RWPE2 (cell line): Measurements from ENCODE around the gene GARIN5A.

ENCODE experiments used
- ATAC-seq: fragments of 200-7000 bp; cut with Tn5 transposase; 3 replicates; pipeline ENCODE4 v1.9.1; 2021; ENCODE audit warnings: low read depth
- DNase-seq: peaks from one replicate; pipeline ENCODE4 v3.0.0-alpha.2; 2020; ENCODE audit warnings: low spot score
- H3K27ac ChIP-seq: fragments of 450-650 bp; 2 replicates; pipeline ENCODE4 v1.5.1; 2017; ENCODE audit warnings: mild to moderate bottlenecking; ENCODE audit not compliant: poor library complexity, severe bottlenecking
- H3K27me3 ChIP-seq: fragments of 250-450 bp; sonication (Bioruptor Pico); 2 replicates; pipeline ENCODE4 v1.5.1; 2021; ENCODE audit warnings: mild to moderate bottlenecking, moderate library complexity; ENCODE audit not compliant: insufficient read depth, poor library complexity, severe bottlenecking
- H3K36me3 ChIP-seq: fragments of 250-450 bp; sonication (Bioruptor Pico); 2 replicates; pipeline ENCODE4 v1.5.1; 2020; ENCODE audit warnings: low read depth, mild to moderate bottlenecking, moderate library complexity
- H3K4me1 ChIP-seq: fragments of 250-450 bp; sonication (Bioruptor Pico); 2 replicates; pipeline ENCODE4 v1.5.1; 2021; ENCODE audit warnings: mild to moderate bottlenecking, moderate library complexity; ENCODE audit not compliant: insufficient read depth, poor library complexity, severe bottlenecking
- H3K4me3 ChIP-seq: fragments of 250-450 bp; sonication (Bioruptor Pico); 2 replicates; pipeline ENCODE4 v1.5.1; 2021; ENCODE audit warnings: mild to moderate bottlenecking, moderate library complexity; ENCODE audit not compliant: severe bottlenecking
- H3K9me3 ChIP-seq: fragments of 250-450 bp; sonication (Bioruptor Pico); 2 replicates; pipeline ENCODE4 v1.5.1; 2021; ENCODE audit warnings: mild to moderate bottlenecking, moderate library complexity; ENCODE audit not compliant: severe bottlenecking
- TF ChIP-seq, protein P1 (sequence below): fragments of 450-650 bp; IDR thresholded peaks from one replicate; pipeline ENCODE4 v1.5.1; 2017; ENCODE audit warnings: mild to moderate bottlenecking, moderate library complexity; ENCODE audit not compliant: poor library complexity, severe bottlenecking

Gene GARIN5A

DNA sequence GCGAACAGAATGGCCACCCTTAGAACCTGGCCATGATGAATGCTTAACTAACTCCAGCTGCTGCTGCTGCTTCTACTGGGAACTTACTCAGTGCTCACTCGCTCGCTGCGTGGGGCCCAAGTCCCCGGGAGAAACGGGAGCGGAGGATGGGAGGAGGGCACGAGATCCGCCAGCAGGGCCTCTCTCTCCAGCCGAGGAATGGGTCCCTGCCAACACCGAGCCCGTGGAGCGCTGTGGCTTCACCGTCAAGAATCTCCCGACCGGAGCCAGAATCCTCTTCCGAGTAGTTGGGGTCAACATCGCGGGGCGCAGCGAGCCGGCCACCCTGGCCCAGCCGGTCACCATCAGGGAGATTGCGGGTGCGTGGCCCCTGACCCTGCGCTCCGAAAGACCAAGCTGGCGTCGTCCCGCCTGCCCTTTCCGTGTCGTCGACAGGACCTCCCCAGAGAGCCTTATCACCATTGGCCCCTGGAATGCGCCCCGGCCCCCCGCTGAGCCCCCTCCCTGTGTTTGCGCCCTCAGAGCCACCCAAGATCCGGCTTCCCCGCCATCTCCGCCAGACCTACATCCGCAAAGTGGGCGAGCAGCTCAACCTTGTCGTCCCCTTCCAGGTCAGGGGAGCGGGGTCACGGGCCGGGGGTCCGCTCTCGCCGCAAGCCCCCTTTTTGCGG is 18.1 kb downstream of the GARIN5A start:
- ATAC-seq (no peak), DNase-seq (no peak)
- Histone ChIP-seq H3K27ac (no peak overlapping the region), H3K36me3 (no peaks in the 10 kb centered on the region), H3K4me1 (no peaks in the 10 kb centered on the region), H3K4me3 (no peak overlapping the region), H3K27me3 (peaks cover 28% of the 10 kb centered on the region), H3K9me3 (no peaks in the 10 kb centered on the region)
- TF ChIP-seq, protein P1, sequence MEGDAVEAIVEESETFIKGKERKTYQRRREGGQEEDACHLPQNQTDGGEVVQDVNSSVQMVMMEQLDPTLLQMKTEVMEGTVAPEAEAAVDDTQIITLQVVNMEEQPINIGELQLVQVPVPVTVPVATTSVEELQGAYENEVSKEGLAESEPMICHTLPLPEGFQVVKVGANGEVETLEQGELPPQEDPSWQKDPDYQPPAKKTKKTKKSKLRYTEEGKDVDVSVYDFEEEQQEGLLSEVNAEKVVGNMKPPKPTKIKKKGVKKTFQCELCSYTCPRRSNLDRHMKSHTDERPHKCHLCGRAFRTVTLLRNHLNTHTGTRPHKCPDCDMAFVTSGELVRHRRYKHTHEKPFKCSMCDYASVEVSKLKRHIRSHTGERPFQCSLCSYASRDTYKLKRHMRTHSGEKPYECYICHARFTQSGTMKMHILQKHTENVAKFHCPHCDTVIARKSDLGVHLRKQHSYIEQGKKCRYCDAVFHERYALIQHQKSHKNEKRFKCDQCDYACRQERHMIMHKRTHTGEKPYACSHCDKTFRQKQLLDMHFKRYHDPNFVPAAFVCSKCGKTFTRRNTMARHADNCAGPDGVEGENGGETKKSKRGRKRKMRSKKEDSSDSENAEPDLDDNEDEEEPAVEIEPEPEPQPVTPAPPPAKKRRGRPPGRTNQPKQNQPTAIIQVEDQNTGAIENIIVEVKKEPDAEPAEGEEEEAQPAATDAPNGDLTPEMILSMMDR, result no peak

DNA sequence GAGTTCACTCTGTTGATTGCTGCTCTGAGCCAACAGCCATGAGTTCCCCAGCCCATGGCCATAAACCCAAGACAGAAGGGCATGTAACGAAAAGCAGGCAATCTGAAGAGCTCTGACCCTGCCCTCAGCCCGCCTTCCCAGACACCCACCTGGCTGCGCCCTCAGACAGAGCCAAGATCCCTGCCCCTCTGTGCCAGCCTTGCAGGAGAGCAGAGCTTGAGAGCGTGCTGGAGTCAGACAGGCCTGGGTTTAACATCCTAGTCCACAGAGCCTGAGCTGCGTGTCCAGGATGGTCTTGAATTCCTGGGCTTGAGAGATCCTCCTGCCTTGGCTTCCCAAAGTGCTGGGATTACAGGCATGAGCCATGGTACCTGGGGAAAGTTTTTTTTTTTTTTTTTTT is 19.3 kb downstream of the GARIN5A start:
- no peak overlapping the region for H3K27ac ChIP-seq
- H3K27me3 ChIP-seq, result peaks cover 28% of the 10 kb centered on the region
- H3K4me3 ChIP-seq, result no peak overlapping the region
- H3K9me3 ChIP-seq, result no peaks in the 10 kb centered on the region
- DNase-seq, result no peak
- no peaks in the 10 kb centered on the region for H3K36me3 ChIP-seq
- TF ChIP-seq, protein P1, result no peak
- ATAC-seq, result no peak
- no peaks in the 10 kb centered on the region for H3K4me1 ChIP-seq

GRCh38 chr19:50455992-50456391 is 20.7 kb downstream of the GARIN5A start:
- TF ChIP-seq, protein P1, result no peak
- Histone ChIP-seq H3K27me3 (peaks cover 29% of the 10 kb centered on the region), H3K27ac (no peak overlapping the region), H3K9me3 (no peaks in the 10 kb centered on the region), H3K36me3 (no peaks in the 10 kb centered on the region), H3K4me3 (no peak overlapping the region), H3K4me1 (no peaks in the 10 kb centered on the region)
- DNase-seq (no peak), ATAC-seq (no peak)

DNA sequence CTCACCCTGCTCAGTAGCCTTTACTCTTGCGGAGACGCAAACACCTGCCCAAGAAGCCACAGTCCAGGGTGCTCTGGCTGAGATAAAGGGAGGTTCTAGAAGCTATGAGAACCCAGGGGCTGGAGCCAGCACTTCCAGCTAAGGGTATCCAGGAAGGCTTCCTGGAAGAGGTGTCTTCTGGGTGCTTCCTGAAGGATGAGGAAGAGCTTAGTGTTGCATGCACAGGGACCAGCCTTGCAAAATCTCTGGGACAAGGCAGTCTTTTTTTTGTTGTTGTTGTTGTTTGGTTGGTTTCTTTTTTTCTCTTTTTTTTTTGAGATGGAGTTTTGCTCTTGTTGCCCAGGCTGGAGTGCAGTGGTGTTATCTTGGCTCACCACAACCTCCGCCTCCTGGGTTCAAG is 23.4 kb downstream of the GARIN5A start:
- peaks cover 19% of the 10 kb centered on the region for H3K27me3 ChIP-seq
- ATAC-seq, result no peak
- TF ChIP-seq, protein P1, result no peak
- no peak overlapping the region for H3K27ac ChIP-seq
- no peaks in the 10 kb centered on the region for H3K4me1 ChIP-seq
- no peak for DNase-seq
- H3K36me3 ChIP-seq, result no peaks in the 10 kb centered on the region
- H3K9me3 ChIP-seq, result no peaks in the 10 kb centered on the region
- no peak overlapping the region for H3K4me3 ChIP-seq

DNA sequence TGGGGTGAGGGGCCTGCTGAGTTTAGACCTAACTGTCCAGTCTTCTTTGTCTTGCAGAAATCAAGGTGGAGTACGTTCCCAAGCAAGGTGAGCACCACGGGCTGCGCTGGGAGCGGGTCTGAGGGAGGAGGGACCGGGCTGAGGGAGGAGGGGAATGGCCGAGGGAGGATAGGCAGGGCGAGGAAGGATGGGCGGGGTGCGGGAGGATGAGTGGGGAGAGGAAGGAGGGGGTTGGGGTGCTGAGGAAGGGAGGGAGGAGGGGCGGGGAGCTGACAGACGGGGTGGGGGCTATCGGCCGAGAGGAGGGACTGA is 25.5 kb downstream of the GARIN5A start:
- no peaks in the 10 kb centered on the region for H3K36me3 ChIP-seq
- ATAC-seq, result no peak
- H3K9me3 ChIP-seq, result no peaks in the 10 kb centered on the region
- no peaks in the 10 kb centered on the region for H3K4me1 ChIP-seq
- no peak for DNase-seq
- peaks cover 7% of the 10 kb centered on the region for H3K27me3 ChIP-seq
- no peak overlapping the region for H3K4me3 ChIP-seq
- TF ChIP-seq, protein P1, result no peak
- no peak overlapping the region for H3K27ac ChIP-seq
